ENCODE data around the gene TBC1D16.

- TF ChIP-seq, protein P1, sequence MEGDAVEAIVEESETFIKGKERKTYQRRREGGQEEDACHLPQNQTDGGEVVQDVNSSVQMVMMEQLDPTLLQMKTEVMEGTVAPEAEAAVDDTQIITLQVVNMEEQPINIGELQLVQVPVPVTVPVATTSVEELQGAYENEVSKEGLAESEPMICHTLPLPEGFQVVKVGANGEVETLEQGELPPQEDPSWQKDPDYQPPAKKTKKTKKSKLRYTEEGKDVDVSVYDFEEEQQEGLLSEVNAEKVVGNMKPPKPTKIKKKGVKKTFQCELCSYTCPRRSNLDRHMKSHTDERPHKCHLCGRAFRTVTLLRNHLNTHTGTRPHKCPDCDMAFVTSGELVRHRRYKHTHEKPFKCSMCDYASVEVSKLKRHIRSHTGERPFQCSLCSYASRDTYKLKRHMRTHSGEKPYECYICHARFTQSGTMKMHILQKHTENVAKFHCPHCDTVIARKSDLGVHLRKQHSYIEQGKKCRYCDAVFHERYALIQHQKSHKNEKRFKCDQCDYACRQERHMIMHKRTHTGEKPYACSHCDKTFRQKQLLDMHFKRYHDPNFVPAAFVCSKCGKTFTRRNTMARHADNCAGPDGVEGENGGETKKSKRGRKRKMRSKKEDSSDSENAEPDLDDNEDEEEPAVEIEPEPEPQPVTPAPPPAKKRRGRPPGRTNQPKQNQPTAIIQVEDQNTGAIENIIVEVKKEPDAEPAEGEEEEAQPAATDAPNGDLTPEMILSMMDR (IDR thresholded peaks at IDR 0.05): no peak
- no peak for TF ChIP-seq POLR2A (IDR thresholded peaks at IDR 0.05)
- no peak for TF ChIP-seq POLR2AphosphoS5 (IDR thresholded peaks at IDR 0.05)
Measured at GRCh38 chr17:79905832-79906231, 129.8 kb downstream of the TBC1D16 start.

Data from breast epithelium (tissue), 3 donors.